WERI-Rb-1 (cell line): ENCODE measurements around the gene LPAR5.

Experiments used
- DNase-seq: peaks from one replicate; pipeline ENCODE4 v3.0.0-alpha.2; 2020
- H3K27ac ChIP-seq: fragments of 250-450 bp; sonication (Bioruptor Pico); 2 replicates; pipeline ENCODE4 v1.5.1; 2020; ENCODE audit warnings: mild to moderate bottlenecking, moderate library complexity
- H3K27me3 ChIP-seq: fragments of 250-450 bp; sonication (Bioruptor Pico); 2 replicates; pipeline ENCODE4 v1.5.1; 2021; ENCODE audit warnings: mild to moderate bottlenecking, low read depth, moderate library complexity; ENCODE audit not compliant: insufficient read depth, severe bottlenecking
- H3K36me3 ChIP-seq: fragments of 250-450 bp; sonication (Bioruptor Pico); 2 replicates; pipeline ENCODE4 v1.5.1; 2020; ENCODE audit warnings: mild to moderate bottlenecking, moderate library complexity
- H3K4me3 ChIP-seq: 2 replicates; pipeline ENCODE4 v1.5.1; 2011; ENCODE audit warnings: low read depth, mild to moderate bottlenecking, control low read depth, low read length
- H3K9me3 ChIP-seq: fragments of 250-450 bp; sonication (Bioruptor Pico); 2 replicates; pipeline ENCODE4 v1.5.1; 2021; ENCODE audit warnings: mild to moderate bottlenecking, moderate library complexity; ENCODE audit not compliant: severe bottlenecking
- TF ChIP-seq, protein P1 (sequence below): IDR thresholded peaks from 2 replicates; pipeline ENCODE4 v1.5.1; 2011; ENCODE audit warnings: low read depth, mild to moderate bottlenecking, control low read depth, inconsistent platforms, low read length

LPAR5 gene

GRCh38 chr12:6652391-6652790 lies 16.6 kb upstream of the LPAR5 start:
- H3K4me3 ChIP-seq, result no peak overlapping the region
- peaks cover 63% of the 10 kb centered on the region for H3K36me3 ChIP-seq
- H3K27me3 ChIP-seq, result no peaks in the 10 kb centered on the region
- TF ChIP-seq, protein P1, sequence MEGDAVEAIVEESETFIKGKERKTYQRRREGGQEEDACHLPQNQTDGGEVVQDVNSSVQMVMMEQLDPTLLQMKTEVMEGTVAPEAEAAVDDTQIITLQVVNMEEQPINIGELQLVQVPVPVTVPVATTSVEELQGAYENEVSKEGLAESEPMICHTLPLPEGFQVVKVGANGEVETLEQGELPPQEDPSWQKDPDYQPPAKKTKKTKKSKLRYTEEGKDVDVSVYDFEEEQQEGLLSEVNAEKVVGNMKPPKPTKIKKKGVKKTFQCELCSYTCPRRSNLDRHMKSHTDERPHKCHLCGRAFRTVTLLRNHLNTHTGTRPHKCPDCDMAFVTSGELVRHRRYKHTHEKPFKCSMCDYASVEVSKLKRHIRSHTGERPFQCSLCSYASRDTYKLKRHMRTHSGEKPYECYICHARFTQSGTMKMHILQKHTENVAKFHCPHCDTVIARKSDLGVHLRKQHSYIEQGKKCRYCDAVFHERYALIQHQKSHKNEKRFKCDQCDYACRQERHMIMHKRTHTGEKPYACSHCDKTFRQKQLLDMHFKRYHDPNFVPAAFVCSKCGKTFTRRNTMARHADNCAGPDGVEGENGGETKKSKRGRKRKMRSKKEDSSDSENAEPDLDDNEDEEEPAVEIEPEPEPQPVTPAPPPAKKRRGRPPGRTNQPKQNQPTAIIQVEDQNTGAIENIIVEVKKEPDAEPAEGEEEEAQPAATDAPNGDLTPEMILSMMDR, result no peak
- no peak overlapping the region for H3K27ac ChIP-seq
- no peaks in the 10 kb centered on the region for H3K9me3 ChIP-seq
- DNase-seq, result no peak

GRCh38 chr12:6650832-6651231 lies 15.1 kb upstream of the LPAR5 start:
- Histone ChIP-seq H3K4me3 (no peak overlapping the region), H3K27ac (no peak overlapping the region), H3K36me3 (peaks cover 50% of the 10 kb centered on the region), H3K9me3 (no peaks in the 10 kb centered on the region), H3K27me3 (no peaks in the 10 kb centered on the region)
- TF ChIP-seq, protein P1, result no peak
- no peak for DNase-seq

- no peak for DNase-seq
- H3K36me3 ChIP-seq, result peaks cover 31% of the 10 kb centered on the region
- no peaks in the 10 kb centered on the region for H3K27me3 ChIP-seq
- no peak within 1 kb of the TSS for H3K4me3 ChIP-seq
- TF ChIP-seq, protein P1, result no peak
- no peaks in the 10 kb centered on the region for H3K9me3 ChIP-seq
- H3K27ac ChIP-seq, result no peak within 1 kb of the TSS
These were observed 11.4 kb upstream of the LPAR5 start, which contains the start of gene ACRBP for GRCh38 chr12:6647083-6647604. Gene ACRBP, minus strand, starts transcription at chr12:6647432. Its CDS starts 66 bp downstream, at chr12:6647366.

DNA sequence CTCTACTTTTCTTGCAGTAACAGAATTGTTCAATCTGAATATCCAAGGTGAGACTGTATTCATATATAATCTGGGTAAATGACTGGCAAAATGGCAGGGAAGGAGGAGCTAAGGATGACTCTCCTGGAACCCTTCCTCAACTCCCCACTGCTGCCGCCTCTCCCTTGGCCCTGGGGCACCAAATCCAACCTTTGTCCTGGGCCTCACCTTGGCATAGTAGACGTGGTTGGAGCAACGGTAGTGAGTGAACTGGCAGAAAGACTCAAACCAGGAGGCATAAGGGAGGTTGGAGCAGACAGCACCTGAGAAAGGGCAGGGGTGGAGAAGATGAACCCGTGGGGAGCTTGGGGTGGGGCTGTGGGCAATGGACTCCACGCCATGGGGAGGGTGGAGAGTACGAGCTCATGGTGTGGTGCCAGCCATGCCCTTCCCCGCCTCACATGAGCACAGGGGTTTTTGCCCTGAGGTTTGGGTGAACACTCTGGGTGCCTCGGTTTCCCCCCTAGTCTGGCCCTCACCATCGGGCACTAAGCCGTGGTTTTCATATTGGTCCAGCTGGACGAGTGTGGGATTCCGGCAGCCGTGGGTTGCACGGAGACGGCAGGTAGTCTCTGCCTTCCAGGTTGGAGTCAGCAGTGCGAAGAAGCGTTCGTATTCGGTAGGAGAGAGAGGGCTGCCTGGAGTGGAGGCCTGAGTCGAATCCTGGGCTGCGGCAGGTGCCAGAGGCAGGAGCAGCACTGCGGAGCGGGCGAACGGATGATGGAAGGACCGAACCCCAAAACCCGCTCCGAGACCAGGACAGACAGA lies 10.7 kb upstream of the LPAR5 start:
- no peak for DNase-seq
- Histone ChIP-seq H3K27ac (no peak overlapping the region), H3K4me3 (no peak overlapping the region), H3K36me3 (peaks cover 30% of the 10 kb centered on the region), H3K27me3 (no peaks in the 10 kb centered on the region), H3K9me3 (no peaks in the 10 kb centered on the region)
- TF ChIP-seq, protein P1, result no peak

DNA sequence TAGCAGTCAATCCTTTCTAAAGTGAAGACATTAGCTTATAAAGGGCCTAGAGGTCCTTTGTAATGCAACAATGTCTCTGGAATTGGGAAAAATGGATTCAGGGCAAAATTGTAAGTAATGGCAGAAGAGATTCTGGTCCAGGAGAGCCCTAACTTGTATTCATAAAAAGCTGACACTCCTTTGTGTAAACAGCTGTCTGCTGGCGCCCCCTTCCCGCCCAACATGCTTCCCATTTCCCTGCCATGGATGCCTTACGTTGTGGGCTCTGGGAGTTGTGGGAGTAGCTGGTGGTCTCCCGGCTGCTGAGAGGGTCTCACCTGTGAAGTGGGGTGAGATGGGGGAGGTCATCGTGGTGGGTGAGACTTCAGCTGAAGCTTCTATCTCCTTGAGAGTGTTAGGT lies 9.1 kb upstream of the LPAR5 start:
- DNase-seq, result no peak
- Histone ChIP-seq H3K36me3 (peaks cover 15% of the 10 kb centered on the region), H3K9me3 (no peaks in the 10 kb centered on the region), H3K27ac (no peak overlapping the region), H3K27me3 (no peaks in the 10 kb centered on the region), H3K4me3 (no peak overlapping the region)
- TF ChIP-seq, protein P1, result peak; percentile 48; the same call in 1 of the 2 replicates

- Histone ChIP-seq H3K27ac (no peak overlapping the region), H3K27me3 (no peaks in the 10 kb centered on the region), H3K36me3 (peaks cover 12% of the 10 kb centered on the region), H3K9me3 (no peaks in the 10 kb centered on the region), H3K4me3 (no peak overlapping the region)
- TF ChIP-seq, protein P1, result no peak
- no peak for DNase-seq
These were observed 8.5 kb upstream of the LPAR5 start for GRCh38 chr12:6644257-6644596.
